HG03060 (cell line): ENCODE measurements around the gene ADGRG7.
A peak's percentile ranks its signal among the peaks of the same experiment; 100 is the strongest.

ENCODE experiments used
- ATAC-seq: cut with Tn5 transposase; IDR thresholded peaks from one replicate; pipeline ENCODE4 v1.9.1; 2021; ENCODE audit warnings: low read depth, moderate number of reproducible peaks; ENCODE audit not compliant: unreplicated experiment

Gene ADGRG7

GRCh38 chr3:100697172-100697571 lies 87.8 kb downstream of the ADGRG7 start:
- ATAC-seq, result no peak

DNA sequence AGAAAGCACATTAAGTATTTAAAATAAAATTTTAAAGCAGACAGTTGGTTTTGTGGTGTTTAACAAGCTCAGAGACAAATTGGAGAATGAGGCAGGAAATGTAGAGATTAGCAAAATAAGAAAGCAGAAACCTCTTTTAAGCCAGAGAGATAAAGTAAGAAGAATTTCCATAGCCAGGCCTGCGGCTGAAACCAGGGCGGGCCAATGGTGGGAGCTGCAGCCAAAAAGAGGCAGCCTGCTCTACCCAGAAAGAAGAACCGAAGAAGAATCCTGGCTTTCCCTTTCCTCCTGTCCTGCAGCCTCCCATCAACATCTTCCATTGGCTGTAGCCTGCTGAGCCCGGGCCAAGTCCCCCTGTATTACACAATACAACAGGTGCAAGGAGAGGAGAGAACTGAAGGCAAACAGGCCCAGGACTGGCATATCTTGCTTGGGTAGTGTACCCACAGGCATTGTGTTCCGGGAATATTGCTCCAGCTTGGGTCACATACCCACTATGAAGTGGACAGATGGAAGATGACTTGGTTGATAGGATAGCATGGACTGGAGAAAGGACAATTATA lies 88.4 kb downstream of the ADGRG7 start:
- ATAC-seq, result no peak

- no peak for ATAC-seq
Measured at GRCh38 chr3:100698736-100699135, 89.3 kb downstream of the ADGRG7 start.

GRCh38 chr3:100700708-100701107 lies 91.3 kb downstream of the ADGRG7 start:
- ATAC-seq, result no peak

DNA sequence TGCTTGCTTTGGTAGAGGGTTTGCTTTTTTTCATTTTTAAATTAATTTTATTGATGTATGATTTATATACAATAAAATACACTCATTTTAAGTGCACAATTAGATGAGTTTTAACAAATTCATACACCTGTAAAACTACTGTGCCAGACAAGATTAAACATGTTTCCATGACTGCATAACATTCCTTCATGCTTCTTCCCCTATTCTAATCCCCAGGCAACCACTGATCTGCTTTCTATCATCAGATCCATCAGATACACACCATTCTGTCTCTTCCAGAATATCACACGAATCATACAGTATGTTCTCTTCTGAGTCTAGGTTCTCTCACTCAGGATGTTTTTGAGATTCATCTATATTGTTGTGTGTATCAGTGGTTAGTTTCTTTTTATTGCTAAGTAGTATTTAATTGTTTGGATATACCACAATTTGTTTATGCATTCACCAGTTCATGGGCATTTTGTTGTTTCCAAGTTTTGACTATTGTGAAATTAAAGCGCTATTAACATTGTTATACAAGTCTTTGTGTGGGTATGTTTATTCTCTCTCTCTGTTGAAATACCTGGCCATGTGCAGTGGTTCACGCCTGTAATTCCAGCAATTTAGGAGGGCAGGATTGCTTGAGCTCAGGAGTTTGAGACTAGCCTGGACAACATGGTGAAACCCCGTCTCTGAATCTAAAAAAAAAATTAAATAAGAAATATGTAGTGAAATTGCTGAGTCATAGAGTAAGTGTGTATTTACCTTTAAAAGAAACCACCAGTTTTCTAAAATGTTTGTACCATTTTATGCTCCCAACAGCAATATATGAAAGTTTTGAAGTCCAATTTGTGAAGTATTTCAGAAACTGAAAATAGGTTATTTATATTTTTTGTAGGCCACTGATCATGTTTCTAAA lies 92.9 kb downstream of the ADGRG7 start:
- ATAC-seq, result no peak

GRCh38 chr3:100702980-100703345 lies 93.6 kb downstream of the ADGRG7 start:
- ATAC-seq, result no peak

DNA sequence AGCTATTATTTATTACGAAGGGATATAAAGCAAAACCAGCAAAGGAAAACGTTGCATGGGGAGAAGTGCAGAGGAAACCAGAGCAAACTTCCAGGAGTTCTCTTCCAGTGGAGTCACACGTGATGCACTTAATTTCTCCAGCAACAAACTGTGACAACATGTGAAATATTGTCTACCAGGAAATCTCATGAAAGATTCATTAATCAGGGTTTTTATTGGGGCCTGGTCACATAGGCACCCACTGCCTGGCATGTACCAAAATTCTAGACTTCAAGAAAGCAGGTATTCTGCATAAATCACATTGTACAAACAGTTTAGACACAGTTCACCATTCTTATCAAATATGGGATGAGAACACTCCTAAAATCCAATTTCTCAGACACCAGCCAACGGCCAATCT lies 94.5 kb downstream of the ADGRG7 start:
- no peak for ATAC-seq

- ATAC-seq, result no peak
Measured at GRCh38 chr3:100706365-100706764, 97.0 kb downstream of the ADGRG7 start.

- no peak for ATAC-seq
Measured at GRCh38 chr3:100708644-100708988, 99.2 kb downstream of the ADGRG7 start.

- peak; percentile 91 for ATAC-seq
Measured at GRCh38 chr3:100708989-100709841, 99.8 kb downstream of the ADGRG7 start, which contains the start of gene TFG. Gene TFG, plus strand, starts transcription at chr3:100709494. Its CDS starts 4,192 bp downstream, at chr3:100713686.

GRCh38 chr3:100709842-100710260 lies 100.5 kb downstream of the ADGRG7 start:
- ATAC-seq, result no peak

DNA sequence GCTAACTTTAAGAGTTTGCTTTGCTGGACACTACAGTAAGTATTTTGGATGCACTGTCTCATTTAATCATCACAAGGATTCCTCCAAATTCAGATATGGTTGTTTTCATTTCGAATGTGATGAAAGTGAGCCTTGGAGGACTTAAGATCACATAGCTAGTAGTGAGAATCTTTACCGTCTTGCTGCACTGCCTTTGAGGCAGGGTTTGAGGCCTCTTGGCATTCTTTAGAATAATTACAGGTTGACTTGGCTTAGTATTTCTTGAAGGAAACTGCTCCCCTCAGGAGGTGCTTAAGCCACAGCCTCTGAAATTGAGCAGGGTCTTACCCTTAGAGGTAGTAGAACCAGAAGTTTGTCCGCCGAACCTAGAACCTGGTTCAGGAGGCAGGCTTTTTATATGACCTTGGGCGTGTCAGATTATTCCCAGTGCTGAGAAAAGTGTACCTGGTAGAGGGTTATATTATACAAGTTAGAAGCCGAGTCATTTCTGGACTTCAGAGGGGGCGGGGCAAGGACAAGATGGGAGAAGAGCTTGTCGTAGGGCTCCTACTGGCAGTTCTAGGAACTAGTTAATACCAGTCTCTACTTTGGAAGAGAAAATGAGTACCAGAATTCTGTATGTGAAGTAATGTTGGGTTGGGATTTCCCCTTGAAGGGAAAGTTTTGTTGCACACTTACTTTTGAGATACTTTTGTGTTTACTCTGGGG lies 101.0 kb downstream of the ADGRG7 start:
- peak; percentile 25 for ATAC-seq

- ATAC-seq, result no peak
Measured at GRCh38 chr3:100715176-100715575, 105.8 kb downstream of the ADGRG7 start.

DNA sequence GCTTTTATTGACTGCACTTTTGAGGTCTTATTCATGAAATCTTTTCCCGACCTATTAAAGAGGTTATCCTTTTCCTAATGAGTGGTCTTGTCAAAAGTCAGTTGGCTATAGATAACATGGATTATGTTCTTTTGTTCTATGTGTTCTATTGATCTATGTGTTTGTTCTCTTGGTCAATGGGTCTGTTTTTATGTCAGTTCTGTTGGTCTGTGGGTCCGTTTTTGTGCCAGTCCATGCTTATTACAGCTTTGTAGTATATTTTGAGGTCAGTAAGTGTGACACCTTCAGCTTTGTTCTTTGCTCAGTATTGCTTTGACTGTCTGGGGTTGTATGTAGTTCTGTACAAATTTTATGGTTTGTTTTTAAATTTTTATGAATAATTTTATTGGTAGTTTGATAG lies 107.7 kb downstream of the ADGRG7 start:
- ATAC-seq, result no peak

GRCh38 chr3:100717637-100718487 lies 108.5 kb downstream of the ADGRG7 start:
- no peak for ATAC-seq

GRCh38 chr3:100719136-100719535 lies 109.7 kb downstream of the ADGRG7 start:
- no peak for ATAC-seq

DNA sequence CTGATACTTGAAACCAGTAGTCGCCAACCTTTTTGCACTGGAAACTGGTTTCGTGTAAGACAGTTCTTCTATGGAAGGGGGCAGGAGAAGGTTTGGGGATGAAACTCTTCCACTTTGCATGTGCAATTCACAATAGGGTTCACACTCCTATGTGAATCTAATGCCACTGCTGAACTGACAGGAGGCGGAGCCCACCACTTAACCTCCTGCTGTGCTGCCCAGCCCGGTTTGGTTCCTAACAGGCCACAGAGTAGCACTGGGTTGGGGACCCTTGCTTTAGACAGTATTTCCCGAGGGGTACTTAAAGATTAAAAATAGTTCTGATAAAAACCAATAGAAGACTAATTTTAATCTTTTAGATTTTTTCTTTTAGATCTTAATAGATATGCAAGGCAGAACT lies 111.0 kb downstream of the ADGRG7 start:
- ATAC-seq, result no peak

DNA sequence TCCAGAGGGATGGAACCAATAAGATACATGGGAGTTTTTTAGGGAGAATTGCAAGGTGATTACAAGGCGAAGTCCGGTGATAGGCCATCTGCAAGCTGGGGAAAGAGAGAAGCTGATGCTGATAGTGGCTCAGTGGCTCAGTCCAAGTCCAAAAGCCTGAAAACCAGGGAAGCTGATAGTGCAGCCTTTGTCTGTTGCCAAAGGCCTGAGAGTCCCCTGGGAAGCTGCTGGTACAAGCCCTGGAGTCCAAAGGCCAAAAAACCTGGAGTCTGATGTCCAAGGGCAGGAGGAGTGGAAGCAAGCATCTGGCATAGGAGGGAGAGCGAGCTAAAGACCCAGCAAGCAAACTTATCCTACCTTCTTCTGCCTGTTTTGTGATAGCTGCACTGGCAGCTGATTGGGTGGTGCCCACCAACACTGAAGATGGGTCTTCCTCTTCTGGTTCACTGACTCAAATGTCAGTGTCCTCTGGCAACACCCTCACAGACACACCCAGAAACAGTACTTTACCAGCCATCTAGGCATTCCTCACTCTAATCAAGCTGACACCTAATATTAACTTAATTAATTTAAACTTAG lies 116.6 kb downstream of the ADGRG7 start:
- no peak for ATAC-seq

- ATAC-seq, result no peak
Measured at GRCh38 chr3:100726706-100727105, 117.3 kb downstream of the ADGRG7 start.
